Embryonic facial prominence (tissue), 1 donor: Measurements from ENCODE around the gene FAM20C.

Experiments
- DNase-seq: peaks from one replicate; pipeline ENCODE4 v3.0.0-alpha.2; 2016; ENCODE audit errors: extremely low spot score

FAM20C gene

GRCh38 chr7:191981-192649, at the start of gene FAM20C:
FAM20C (plus strand) TSS chr7:192571; CDS start chr7:193200, 629 bp downstream.
- DNase-seq: peak; percentile 50

DNA sequence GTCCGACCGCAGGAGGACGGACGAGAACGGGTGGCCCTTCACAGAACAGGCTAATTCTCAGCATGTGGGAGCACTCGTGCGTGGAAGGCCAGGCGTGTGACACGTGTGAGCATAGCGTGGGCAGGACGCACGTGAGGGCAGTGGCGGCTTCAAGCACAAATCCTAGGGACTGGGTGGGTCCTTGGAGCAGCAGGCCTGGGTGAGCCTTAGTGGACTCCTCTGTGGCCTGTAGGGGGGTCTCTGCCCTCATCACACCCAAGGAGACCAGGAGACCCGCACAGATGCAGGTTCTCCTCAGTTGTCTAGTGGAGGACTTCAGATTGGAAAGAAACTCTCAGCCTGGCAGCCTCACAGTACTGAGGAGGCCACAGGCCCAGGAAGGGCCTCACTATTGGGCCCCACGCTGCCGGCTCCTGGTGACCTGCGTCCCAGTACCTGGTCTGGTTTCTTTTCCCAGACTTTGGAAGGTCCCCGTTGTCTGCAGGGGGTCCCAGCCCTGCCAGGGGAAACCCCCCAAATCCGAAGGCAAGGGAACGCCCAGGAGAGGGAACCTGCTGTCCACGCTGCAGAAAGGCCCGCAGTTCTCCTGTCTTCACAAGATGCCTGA, 49.1 kb upstream of the FAM20C start:
- DNase-seq: no peak

DNA sequence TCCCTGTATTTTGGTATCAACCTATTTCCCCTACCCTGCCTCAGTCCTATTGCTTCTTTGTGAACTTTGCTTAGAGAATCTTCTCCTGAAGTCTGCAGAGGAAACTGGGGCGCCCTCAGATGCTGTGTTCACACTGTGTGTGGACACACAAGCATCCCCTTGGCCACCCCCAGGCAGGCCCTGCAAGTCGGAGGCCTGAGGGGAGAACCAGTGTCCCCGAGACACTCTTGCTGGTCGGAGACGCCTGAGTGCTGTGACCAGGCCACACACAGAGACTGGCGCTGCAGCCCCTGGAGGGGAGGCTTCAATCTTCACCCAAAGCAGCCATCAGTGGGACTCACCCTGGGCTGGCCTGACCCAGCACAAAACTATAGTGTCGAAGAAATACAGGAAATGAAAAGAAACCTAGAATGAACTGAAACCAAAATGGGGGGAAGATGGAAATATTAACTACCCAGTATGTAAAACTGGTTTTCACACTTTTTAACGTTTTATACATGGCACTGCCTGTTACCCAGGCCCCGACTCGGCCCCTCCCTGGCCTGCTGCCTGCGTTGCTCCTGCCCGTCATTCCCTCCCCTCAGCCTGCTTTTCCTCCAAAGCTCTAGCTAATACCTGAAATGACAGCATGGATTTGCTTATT, 48.4 kb upstream of the FAM20C start:
- no peak for DNase-seq

DNA sequence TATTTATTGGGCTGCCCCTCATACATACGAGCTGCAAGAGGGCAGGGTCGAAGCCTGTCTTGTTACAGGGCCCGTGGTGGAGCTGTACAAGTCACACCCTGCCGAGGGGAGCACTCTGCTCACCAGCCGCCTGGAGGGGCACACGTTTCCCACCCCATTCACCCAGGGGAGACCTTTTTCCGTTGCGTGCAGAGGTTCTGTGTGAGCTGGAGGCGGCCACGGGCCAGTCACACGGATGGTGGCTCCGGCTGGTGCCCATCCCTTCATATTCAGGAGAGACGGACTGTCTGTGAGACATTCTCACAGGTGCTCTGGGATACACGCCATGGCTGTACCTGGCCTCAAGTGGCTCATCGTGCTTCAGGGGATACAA, 47.9 kb upstream of the FAM20C start:
- no peak for DNase-seq

GRCh38 chr7:145863-146262, 46.5 kb upstream of the FAM20C start:
- DNase-seq: no peak

DNA sequence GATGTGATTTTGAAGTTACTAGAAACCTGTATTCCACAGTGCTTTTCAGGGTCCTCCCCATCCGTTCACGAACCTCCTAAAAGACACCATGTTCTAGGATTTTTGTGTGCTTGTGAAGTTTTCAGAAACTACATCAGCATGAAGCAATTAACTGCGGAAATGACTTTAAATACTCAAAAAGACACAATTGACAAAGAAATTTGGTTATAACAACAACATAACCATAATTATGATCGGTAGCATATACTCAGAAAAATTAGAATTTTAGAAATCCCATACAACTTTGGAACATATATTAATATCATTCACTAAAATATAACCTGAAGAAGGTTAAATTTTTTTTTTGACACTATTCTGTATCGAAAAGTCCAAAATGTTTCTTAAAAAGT, 43.8 kb upstream of the FAM20C start:
- DNase-seq: no peak

- peak; percentile 100 for DNase-seq
These were observed 43.2 kb upstream of the FAM20C start for GRCh38 chr7:148932-149790.

DNA sequence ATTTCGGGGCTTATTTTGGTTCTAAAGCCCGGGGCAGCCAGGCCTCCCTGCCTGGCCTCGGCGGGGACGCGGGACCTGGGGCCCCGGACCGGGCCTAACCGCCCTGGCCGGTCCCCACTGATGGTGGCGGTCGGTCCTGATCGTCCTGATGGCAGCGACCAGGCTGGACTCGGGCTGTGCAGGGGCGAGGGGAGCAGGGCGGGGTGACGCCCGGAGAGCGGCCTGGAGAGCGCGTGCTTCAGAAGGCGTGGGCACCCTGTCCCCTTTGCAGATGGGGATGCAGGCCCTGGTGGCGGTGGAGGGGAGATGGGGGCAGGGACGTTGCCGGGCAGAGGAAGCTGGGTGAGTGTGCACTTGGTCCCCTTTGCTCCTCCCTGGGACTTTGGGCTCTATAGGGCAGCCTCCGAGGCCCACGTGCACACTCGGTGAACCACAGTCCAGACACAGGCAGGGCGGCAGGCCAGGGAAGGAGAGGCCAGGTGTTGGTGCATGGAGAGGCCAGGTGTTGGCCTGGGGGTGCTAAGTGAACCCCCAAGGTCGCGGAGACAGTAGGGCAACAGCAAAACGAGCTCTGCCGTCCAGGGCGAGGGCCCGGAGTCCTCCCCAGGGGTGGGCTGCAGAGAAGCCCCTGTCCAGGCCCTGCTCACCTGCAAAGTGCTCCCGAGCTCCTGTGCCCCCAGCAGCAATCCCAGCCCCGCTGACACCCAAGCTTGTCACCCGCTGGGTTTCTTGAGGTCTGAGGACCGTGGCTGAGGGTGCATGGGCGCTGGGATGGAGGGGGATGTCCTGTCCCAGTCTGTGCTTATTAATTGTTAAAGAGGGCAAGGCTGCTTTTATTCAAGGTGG, 42.4 kb upstream of the FAM20C start:
- DNase-seq: no peak

DNA sequence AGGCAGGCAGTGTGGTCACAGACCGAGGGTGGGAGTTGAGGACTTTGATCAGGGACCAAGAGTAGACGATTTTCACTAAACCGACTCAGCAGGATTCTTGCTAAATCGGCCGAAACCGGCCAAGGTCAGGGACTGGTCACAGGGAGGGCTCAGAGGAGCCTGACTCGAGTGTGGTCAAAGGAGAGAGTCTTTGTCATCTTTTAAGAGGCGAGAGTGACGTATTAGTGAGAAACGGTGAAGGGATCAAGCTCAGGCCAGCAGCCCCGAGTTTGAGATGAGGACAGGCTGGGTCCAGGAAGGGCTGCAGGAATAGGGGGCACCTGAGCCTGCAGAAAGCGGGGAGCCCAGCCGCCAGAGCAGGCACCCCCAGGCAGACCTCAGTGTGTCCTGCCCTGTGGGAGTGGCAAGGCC, 41.6 kb upstream of the FAM20C start:
- no peak for DNase-seq

- DNase-seq: no peak
These were observed 40.9 kb upstream of the FAM20C start for GRCh38 chr7:151346-152050.

DNA sequence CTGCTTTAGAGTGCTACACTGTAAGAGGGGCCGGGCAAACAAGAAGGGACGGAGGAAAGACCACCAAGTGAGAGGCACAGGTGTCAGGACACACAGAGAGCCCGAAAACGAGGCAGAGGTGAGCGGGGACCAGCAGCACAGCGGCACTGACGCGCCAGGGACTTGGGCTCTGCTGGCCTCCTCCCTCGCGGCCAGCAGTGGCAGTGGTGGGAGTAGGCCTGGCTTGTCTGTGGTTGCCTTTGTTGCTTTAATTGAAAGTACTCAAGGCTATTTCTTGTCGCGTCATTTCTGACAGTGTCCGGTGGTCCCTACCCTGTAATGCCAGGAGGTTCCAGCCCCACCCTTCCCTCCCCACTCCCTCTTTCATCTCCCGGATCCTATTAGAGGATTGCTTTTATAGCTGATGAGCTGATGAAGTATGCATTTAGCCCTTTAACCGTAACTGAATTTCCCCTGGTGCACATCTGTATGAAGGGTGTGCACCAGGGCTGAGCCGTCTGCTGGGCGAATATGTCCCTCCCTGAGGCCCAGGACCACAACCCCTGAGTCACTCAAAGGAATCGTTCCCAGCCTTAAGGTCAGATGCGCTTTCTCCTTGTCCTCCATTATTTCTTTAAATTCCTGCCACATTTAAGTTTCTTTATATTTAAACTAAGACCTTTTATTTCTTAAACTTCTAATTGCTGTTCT, 39.5 kb upstream of the FAM20C start:
- DNase-seq: no peak

GRCh38 chr7:153604-154003, 38.8 kb upstream of the FAM20C start:
- DNase-seq: no peak

- DNase-seq: no peak
These were observed 38.1 kb upstream of the FAM20C start for GRCh38 chr7:154096-154799.

- no peak for DNase-seq
These were observed 36.9 kb upstream of the FAM20C start for GRCh38 chr7:155469-155900.

DNA sequence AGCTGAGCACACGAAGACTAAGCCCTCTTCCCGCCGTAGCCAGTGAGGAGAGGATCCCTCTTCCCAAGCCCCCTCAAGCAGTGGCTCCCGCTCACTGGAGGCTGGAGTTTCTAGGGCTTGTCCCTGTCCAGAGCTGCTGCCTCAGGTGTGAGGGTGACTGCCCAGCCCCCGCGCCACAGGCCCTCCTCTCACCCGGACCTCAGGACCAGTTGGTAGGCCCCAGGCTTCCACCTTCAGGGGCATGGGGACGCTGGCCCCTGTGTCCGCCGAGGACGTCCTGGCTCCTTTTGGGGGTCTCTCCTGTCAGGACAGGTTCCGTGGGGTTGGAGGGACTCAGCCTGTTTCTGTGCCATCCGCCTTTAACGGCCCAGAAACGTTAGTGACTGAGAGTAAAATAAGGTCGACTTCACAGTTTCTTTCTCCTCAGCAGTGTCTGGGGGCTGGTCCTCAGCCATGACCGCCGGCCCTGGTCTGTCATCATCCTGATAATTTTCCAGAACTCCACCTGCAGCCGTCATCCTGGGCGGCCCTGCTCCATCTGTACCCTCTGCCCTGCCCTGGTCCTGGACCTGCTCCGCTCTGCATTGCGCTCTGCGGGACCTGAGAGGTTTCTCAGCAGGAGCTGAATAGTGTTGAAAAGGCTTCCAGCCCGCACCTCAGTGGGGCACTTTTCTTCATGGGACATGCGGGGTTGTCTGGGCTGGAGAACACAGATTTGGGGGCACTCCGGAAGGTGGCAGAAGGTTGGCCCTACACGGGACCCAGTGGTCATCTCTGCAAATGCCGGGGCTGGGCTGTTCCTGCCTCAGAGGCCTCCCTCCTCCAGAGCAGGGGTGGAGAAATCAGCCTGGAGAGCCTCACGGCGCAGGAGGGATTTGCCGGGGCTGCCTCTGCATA, 36.0 kb upstream of the FAM20C start:
- no peak for DNase-seq

DNA sequence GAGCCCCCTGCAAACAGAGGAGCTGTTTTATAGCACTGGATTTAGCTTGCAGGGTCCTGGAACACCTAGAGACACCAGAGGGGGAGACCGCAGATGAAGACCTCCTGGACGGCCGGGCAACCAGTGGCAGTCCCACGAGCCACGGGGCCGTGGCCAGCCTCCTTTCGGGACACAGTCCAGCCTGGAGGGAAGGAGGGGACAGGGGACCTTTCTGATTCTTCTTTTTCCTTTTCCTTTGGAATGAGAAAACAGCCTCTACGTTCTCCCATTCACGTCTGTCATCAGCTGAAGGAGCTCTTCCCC, 35.4 kb upstream of the FAM20C start:
- DNase-seq: no peak

DNA sequence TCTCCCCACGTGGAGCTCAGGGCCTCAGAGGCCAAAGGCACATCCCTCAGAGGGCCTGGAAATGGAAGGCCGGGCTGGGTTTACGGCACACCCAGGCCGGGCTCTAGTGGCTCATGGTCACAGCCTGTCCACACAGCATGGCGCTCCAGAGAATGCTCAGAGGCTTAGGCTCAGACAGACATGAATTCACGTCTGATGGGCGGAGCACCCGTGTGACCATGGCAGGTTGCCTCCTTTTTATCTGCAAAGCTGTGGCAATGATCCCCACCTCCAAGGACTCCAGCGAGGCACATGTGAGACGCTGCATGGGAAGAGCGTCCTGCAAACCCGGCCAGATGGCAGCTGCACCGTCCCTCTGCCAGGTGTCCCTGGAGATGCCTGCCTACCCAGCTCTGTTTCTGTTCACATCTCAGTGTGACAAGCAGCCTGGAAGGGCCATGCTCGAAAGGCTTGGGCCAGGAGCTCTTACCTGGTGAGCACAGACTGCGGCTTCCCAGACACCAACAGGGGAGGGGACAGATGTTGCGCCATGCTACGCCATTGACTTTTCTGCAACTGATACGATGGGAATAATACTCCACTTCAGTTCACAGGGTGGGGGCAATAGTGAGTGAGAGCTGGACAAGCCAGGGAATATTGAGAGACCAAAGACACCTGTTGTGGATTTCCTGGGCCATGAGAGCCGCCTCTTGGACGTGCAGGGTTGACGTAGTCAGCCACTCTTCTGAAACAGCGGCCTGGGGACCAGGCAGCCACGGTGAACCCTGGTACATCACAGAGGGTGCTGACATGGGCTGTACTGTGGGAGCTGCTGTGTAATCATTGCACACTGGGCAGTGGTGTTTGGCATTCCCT, 34.4 kb upstream of the FAM20C start:
- no peak for DNase-seq

DNA sequence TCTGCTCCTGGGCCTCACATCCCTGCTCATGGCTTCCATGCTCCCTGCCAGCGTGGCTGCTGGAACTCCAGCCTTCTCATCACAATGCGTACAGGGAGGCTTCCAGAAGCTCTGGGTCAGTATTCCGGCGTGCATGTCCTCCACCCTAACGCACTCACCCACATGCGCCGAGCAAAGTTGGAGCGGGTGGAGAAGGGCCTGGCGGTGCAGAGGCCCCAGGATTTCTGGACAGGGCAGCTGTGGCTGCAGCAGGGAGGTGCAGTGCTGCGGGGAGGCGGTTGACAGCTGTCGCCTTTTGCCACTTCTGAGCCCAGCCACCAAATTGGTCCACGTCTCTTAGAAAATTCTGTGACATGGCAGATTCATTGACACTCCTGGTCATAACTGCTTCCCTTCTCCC, 33.6 kb upstream of the FAM20C start:
- no peak for DNase-seq
